A673 (cell line): Measurements from ENCODE around the gene TMEM236. TPM values are rescaled to one million over a fixed set of nuclear protein-coding genes. Genes with fewer than 3 reads are reported as not detected.

Source experiments
- BruUV-seq: library from RNA; stranded (reverse); fragments of 400-500 nt; replicated peaks from 2 replicates; lab custom pipeline; 2021; lab: Mats Ljungman, UMichigan
- CTCF ChIA-PET: fragments of 300-600 bp; sonication (Branson Sonifier 250); formaldehyde crosslinking; loops from one replicate; lab custom pipeline; 2022; ENCODE audit warnings: antibody characterized with exemption; lab: Charles Lee
- POLR2A ChIA-PET: fragments of 300-600 bp; sonication (Branson Sonifier 250); formaldehyde crosslinking; loops from one replicate; lab custom pipeline; 2022; ENCODE audit warnings: antibody characterized with exemption; ENCODE audit not compliant: low non-redundant PET; lab: Charles Lee
- DNase-seq: peaks from one replicate; pipeline ENCODE4 v3.0.0-alpha.2; 2015; ENCODE audit warnings: low spot score
- H3K27ac ChIP-seq: fragments of 200-600 bp; sonication (generic); 2 replicates; pipeline ENCODE4 v1.5.1; 2016; ENCODE audit warnings: mixed run types, low read depth, mild to moderate bottlenecking, mixed read lengths, antibody characterized with exemption, low read length; ENCODE audit not compliant: poor library complexity, severe bottlenecking
- H3K27me3 ChIP-seq: fragments of 200-600 bp; sonication (generic); replicated peaks from 2 replicates; pipeline ENCODE4 v1.6.1; 2017; ENCODE audit warnings: mixed run types, low read depth, mild to moderate bottlenecking, mixed read lengths, antibody characterized with exemption, low read length; ENCODE audit not compliant: insufficient read depth, poor library complexity
- H3K36me3 ChIP-seq: fragments of 200-600 bp; sonication (generic); 2 replicates; pipeline ENCODE4 v1.6.1; 2016; ENCODE audit warnings: mixed run types, mild to moderate bottlenecking, mixed read lengths, antibody characterized with exemption, low read length; ENCODE audit not compliant: insufficient read depth, poor library complexity, severe bottlenecking
- H3K4me1 ChIP-seq: fragments of 200-600 bp; sonication (generic); 2 replicates; pipeline ENCODE4 v1.6.1; 2017; ENCODE audit warnings: mixed run types, mild to moderate bottlenecking, mixed read lengths, antibody characterized with exemption, low read length; ENCODE audit not compliant: insufficient read depth, poor library complexity, severe bottlenecking
- H3K4me3 ChIP-seq: fragments of 200-600 bp; sonication (generic); 2 replicates; pipeline ENCODE4 v1.5.1; 2016; ENCODE audit warnings: low read depth, mixed run types, mild to moderate bottlenecking, mixed read lengths, low read length; ENCODE audit not compliant: poor library complexity, severe bottlenecking
- H3K9me3 ChIP-seq: fragments of 200-600 bp; sonication (generic); 2 replicates; pipeline ENCODE4 v1.6.1; 2016; ENCODE audit warnings: mixed run types, low read depth, mild to moderate bottlenecking, mixed read lengths, antibody characterized with exemption, low read length; ENCODE audit not compliant: poor library complexity, severe bottlenecking
- CTCF ChIP-seq: fragments of 300-800, 200-600 bp; sonication (generic); conservative IDR thresholded peaks from 2 replicates; pipeline ENCODE4 v1.5.1; 2017; ENCODE audit warnings: low read depth, mild to moderate bottlenecking, antibody characterized with exemption, low read length, moderate library complexity, mixed read lengths
- EZH2 ChIP-seq: fragments of 200-600 bp; sonication (generic); IDR thresholded peaks from 2 replicates; pipeline ENCODE4 v1.6.1; 2017; ENCODE audit warnings: borderline replicate concordance, low read depth, mild to moderate bottlenecking, mixed read lengths, antibody characterized with exemption, low read length; ENCODE audit not compliant: poor library complexity, severe bottlenecking
- intact Hi-C: fragments of 100-400 bp; cut with micrococcal nuclease; formaldehyde crosslinking; loops from one replicate; pipeline ENCODE4 v1.10.0; 2022; ENCODE audit not compliant: unreplicated experiment
- total RNA-seq: library from RNA; stranded (reverse); gene quantifications from 2 replicates; pipeline ENCODE4 v1.2.3, GENCODE V29; 2021

TMEM236 gene
- total RNA-seq, 1 experiment from 2014 or later = 0.06 TPM

GRCh38 chr10:17801507-17801906 is 49.5 kb downstream of the TMEM236 start:
- Histone ChIP-seq H3K9me3 (no peaks in the 10 kb centered on the region), H3K27ac (no peak overlapping the region), H3K27me3 (no peaks in the 10 kb centered on the region), H3K4me3 (no peak overlapping the region), H3K36me3 (no peaks in the 10 kb centered on the region), H3K4me1 (no peaks in the 10 kb centered on the region)
- TF ChIP-seq EZH2 (no peak), CTCF (peak; percentile 41)
- POLR2A ChIA-PET = interaction anchor here (0.6 kb wide), 1 partner anchor 408 kb away, joined by 3 read pairs; no protein-coding TSS in a partner anchor
- CTCF ChIA-PET = no interaction called here
- BruUV-seq = no TSS peak
- intact Hi-C loops = no loop called here
- no peak for DNase-seq

- no peak for DNase-seq
- CTCF ChIA-PET = no interaction called here
- H3K36me3 ChIP-seq = no peaks in the 10 kb centered on the region
- no peak overlapping the region for H3K4me3 ChIP-seq
- POLR2A ChIA-PET = no interaction called here
- H3K9me3 ChIP-seq = no peaks in the 10 kb centered on the region
- no peak for TF ChIP-seq CTCF
- TF ChIP-seq EZH2 = no peak
- intact Hi-C loops = no loop called here
- H3K27me3 ChIP-seq = no peaks in the 10 kb centered on the region
- BruUV-seq = no TSS peak
- H3K27ac ChIP-seq = no peak overlapping the region
- H3K4me1 ChIP-seq = no peaks in the 10 kb centered on the region
Measured at GRCh38 chr10:17802350-17802749, 50.3 kb downstream of the TMEM236 start.

GRCh38 chr10:17802976-17803375 is 51.0 kb downstream of the TMEM236 start:
- intact Hi-C loops = no loop called here
- TF ChIP-seq EZH2 (no peak), CTCF (no peak)
- H3K9me3 ChIP-seq = no peaks in the 10 kb centered on the region
- no peak overlapping the region for H3K4me3 ChIP-seq
- ChIA-PET POLR2A (no interaction called here), CTCF (no interaction called here)
- H3K27ac ChIP-seq = no peak overlapping the region
- H3K36me3 ChIP-seq = no peaks in the 10 kb centered on the region
- H3K27me3 ChIP-seq = no peaks in the 10 kb centered on the region
- no peaks in the 10 kb centered on the region for H3K4me1 ChIP-seq
- no TSS peak for BruUV-seq
- DNase-seq = no peak
